K562 (cell line): ENCODE data around the gene MAD1L1. TPM values are rescaled to one million over a fixed set of nuclear protein-coding genes. Genes with fewer than 3 reads are reported as not detected.
A peak's percentile ranks its signal among the peaks of the same experiment; 100 is the strongest.

Source experiments
- ATAC-seq: fragments of 200-7000 bp; cut with Tn5 transposase; 3 replicates; pipeline ENCODE4 v1.9.1; 2020; ENCODE audit warnings: moderate library complexity
- BruUV-seq: library from RNA; stranded (reverse); fragments of 400-500 nt; replicated peaks from 2 replicates; lab custom pipeline; 2021; lab: Mats Ljungman, UMichigan
- CTCF ChIA-PET: fragments of 300-600 bp; formaldehyde crosslinking; extraction: SDS; loops from one replicate; lab custom pipeline; 2021; ENCODE audit warnings: low intra/inter-chr PET ratio; lab: Yijun Ruan, JAX
- POLR2A ChIA-PET: fragments of 300-600, 350-650 bp; sonication (Branson Sonifier 250); formaldehyde crosslinking; extraction: SDS; loops from one replicate; lab custom pipeline; 2021; ENCODE audit warnings: antibody characterized with exemption, inconsistent platforms; lab: Yijun Ruan, JAX
- DNase-seq, 4 experiments: peaks; one replicate each; pipeline versions ENCODE4 v3.0.0 to v3.0.0-alpha.2; 2011 to 2018; ENCODE audit warnings: low spot score in 3 of 4, mixed read lengths in 3 of 4; ENCODE audit errors: extremely low read depth in 1 of 4
- FAIRE-seq: peaks from 2 replicates; lab custom pipeline; 2011; peaks lifted over from hg19 to GRCh38; lab: Jason Lieb, UNC
- H2AFZ ChIP-seq: 2 replicates; pipeline ENCODE4 v1.6.0; 2011; ENCODE audit warnings: low read depth, low read length, control low read depth, inconsistent platforms
- H3K27ac ChIP-seq: fragments of 200-600 bp; 3 replicates; pipeline ENCODE4 v1.8.0; 2011; ENCODE audit warnings: low read depth, mild to moderate bottlenecking, control low read depth, inconsistent platforms, low read length, moderate library complexity, mixed read lengths; ENCODE audit errors: extremely low read depth
- H3K27me3 ChIP-seq, 2 experiments: fragments of 300-600 bp in 1 of 2; 2 replicates in 1 of 2; 3 replicates in 1 of 2; pipeline versions ENCODE4 v1.6.0 to v1.8.0; 2011; ENCODE audit warnings: inconsistent platforms in 2 of 2, low read length in 2 of 2, mild to moderate bottlenecking in 1 of 2, mixed read lengths in 1 of 2, moderate library complexity in 1 of 2; ENCODE audit not compliant: control insufficient read depth in 2 of 2, insufficient read depth in 2 of 2
- H3K36me3 ChIP-seq: fragments of 300-600 bp; 3 replicates; pipeline ENCODE4 v1.8.0; 2011; ENCODE audit warnings: mild to moderate bottlenecking, low read length, inconsistent platforms; ENCODE audit not compliant: control insufficient read depth, insufficient read depth
- H3K4me1 ChIP-seq, 2 experiments: fragments of 200-600 bp in 1 of 2; replicated peaks in 1 of 2; 2 replicates in 1 of 2; 3 replicates in 1 of 2; pipeline versions ENCODE4 v1.5.1 to v1.8.0; 2011; ENCODE audit warnings: inconsistent platforms in 2 of 2, low read length in 2 of 2, mild to moderate bottlenecking in 1 of 2, mixed read lengths in 1 of 2, moderate library complexity in 1 of 2; ENCODE audit not compliant: control insufficient read depth in 2 of 2, insufficient read depth in 2 of 2
- H3K4me2 ChIP-seq: 2 replicates; pipeline ENCODE4 v1.6.1; 2011; ENCODE audit warnings: low read length, control low read depth, inconsistent platforms, mixed read lengths; ENCODE audit not compliant: insufficient read depth
- H3K4me3 ChIP-seq: fragments of 200-600 bp; sonication (generic), shearing (Covaris generic); 2 replicates; pipeline ENCODE4 v1.5.1; 2016; ENCODE audit warnings: control low read depth, inconsistent platforms
- H3K79me2 ChIP-seq: fragments of 200-600 bp; 3 replicates; pipeline ENCODE4 v1.8.0; 2011; ENCODE audit warnings: low read length, inconsistent platforms; ENCODE audit not compliant: control insufficient read depth, insufficient read depth
- H3K9ac ChIP-seq, 2 experiments: 2 replicates each; pipeline versions ENCODE4 v1.6.0 to v1.6.1; 2011; ENCODE audit warnings: low read depth in 2 of 2, low read length in 2 of 2, control low read depth in 1 of 2, inconsistent platforms in 1 of 2, mild to moderate bottlenecking in 1 of 2, mixed read lengths in 1 of 2; ENCODE audit not compliant: insufficient read depth in 1 of 2
- H3K9me1 ChIP-seq: one replicate; pipeline ENCODE4 v1.6.0; 2011; ENCODE audit warnings: inconsistent platforms, mild to moderate bottlenecking, low read length, moderate library complexity; ENCODE audit not compliant: control insufficient read depth, insufficient read depth
- H3K9me3 ChIP-seq: replicated peaks from 2 replicates; pipeline ENCODE4 v1.5.1; 2011; ENCODE audit warnings: low read depth, low read length, inconsistent platforms; ENCODE audit not compliant: control insufficient read depth, insufficient read depth
- H4K20me1 ChIP-seq: replicated peaks from 2 replicates; pipeline ENCODE4 v1.6.1; 2011; ENCODE audit warnings: low read length, inconsistent platforms, mixed read lengths; ENCODE audit not compliant: control insufficient read depth, insufficient read depth
- CBX3 ChIP-seq, 2 experiments: IDR thresholded peaks; 1 replicate in 1 of 2; 2 replicates in 1 of 2; pipeline ENCODE4 v1.6.1; 2012; ENCODE audit warnings: inconsistent platforms in 2 of 2, low read length in 2 of 2, borderline replicate concordance in 1 of 2, control low read depth in 1 of 2
- DMBX1 ChIP-seq: fragments of 250-450 bp; sonication (Bioruptor Pico); IDR thresholded peaks from 2 replicates; pipeline ENCODE4 v1.8.0; 2022; ENCODE audit warnings: inconsistent platforms, mild to moderate bottlenecking, moderate library complexity, borderline replicate concordance
- GTF2A2 ChIP-seq: IDR thresholded peaks from 2 replicates; pipeline ENCODE4 v1.6.1; 2016; ENCODE audit warnings: mild to moderate bottlenecking, missing genetic modification characterization, missing compliant biosample characterization
- ZBTB7A ChIP-seq: IDR thresholded peaks from 2 replicates; pipeline ENCODE4 v1.6.1; 2011; ENCODE audit warnings: low read depth, mild to moderate bottlenecking, low read length, moderate library complexity, borderline replicate concordance; ENCODE audit not compliant: control insufficient read depth
- ZNF263 ChIP-seq: sonication (generic); formaldehyde crosslinking; IDR thresholded peaks from 2 replicates; pipeline ENCODE4 v1.8.0; 2022; ENCODE audit warnings: mild to moderate bottlenecking, missing genetic modification reagents, borderline replicate concordance
- ZNF561 ChIP-seq: fragments of 450-650 bp; formaldehyde crosslinking; conservative IDR thresholded peaks from 2 replicates; pipeline ENCODE4 v1.4.0; 2020; ENCODE audit warnings: mild to moderate bottlenecking, moderate library complexity
- WGBS: fragments of 100-300 bp; shearing (Covaris generic); methylation state at CpG from one replicate; pipeline ENCODE4 v1.1.6; 2016; ENCODE audit warnings: low coverage, mixed read lengths; ENCODE audit not compliant: insufficient coverage; ENCODE audit errors: missing lambda C conversion rate; 5-methylcytosine and 5-hydroxymethylcytosine counted together
- in situ Hi-C: fragments of 300-500 bp; cut with MboI; formaldehyde crosslinking; loops from 4 replicates; pipeline ENCODE4 v1.15.0; 2018; ENCODE audit warnings: inconsistent platforms, mixed read lengths
- intact Hi-C: fragments of 100-400 bp; cut with micrococcal nuclease; formaldehyde crosslinking; loops from 2 replicates; pipeline ENCODE4 v1.14.2; 2022
- polyA plus RNA-seq, 8 experiments: library from polyadenylated mRNA; depleted of rRNA in 4 of 8; stranded (reverse) in 5 of 8; unstranded in 3 of 8; fragments of >200 nt; fragmentation: Nextera tagmentation in 2 of 8; fragmentation: Illumina TruSeq in 1 of 8; extraction: Ambion mirVana in 2 of 8; extraction: Trizol in 1 of 8; gene quantifications; 2 replicates each; pipeline versions ENCODE4 v1.2.1 to v1.2.3, GENCODE V29; 2011 to 2014; ENCODE audit warnings: inconsistent platforms in 1 of 8, missing spikeins in 1 of 8
- total RNA-seq, 7 experiments: library from RNA; depleted of rRNA in 6 of 7; stranded (reverse); fragments of >200 nt in 6 of 7; fragmentation: Illumina TruSeq in 2 of 7; extraction: Trizol in 2 of 7; gene quantifications; 2 replicates each; pipeline versions ENCODE4 v1.2.1 to v1.2.3, GENCODE V29; 2011 to 2021; ENCODE audit warnings: low replicate concordance in 1 of 7
- TF ChIP-seq, protein P1 (sequence below): sonication (generic); formaldehyde crosslinking; IDR thresholded peaks from 2 replicates; pipeline ENCODE4 v1.8.0; 2022; ENCODE audit warnings: mild to moderate bottlenecking, missing genetic modification reagents
- TF ChIP-seq, protein P2 (sequence below), 2 experiments: fragments of 450-650 bp; IDR thresholded peaks; 2 replicates each; pipeline ENCODE4 v1.6.1; 2016; ENCODE audit warnings: mild to moderate bottlenecking in 2 of 2, borderline replicate concordance in 1 of 2, low read depth in 1 of 2, moderate library complexity in 1 of 2
- TF ChIP-seq, protein P3 (sequence below): fragments of 250-450 bp; sonication (Bioruptor Pico); IDR thresholded peaks from 2 replicates; pipeline ENCODE4 v1.9.0; 2021; ENCODE audit warnings: mild to moderate bottlenecking, inconsistent platforms

Gene MAD1L1
- total and polyA plus RNA-seq, 9 of the 15 experiments (the other 6 are each of a cell fraction or from before 2014, with no cell fraction given), result 1.7 to 89.7 (median 18.0) TPM

DNA sequence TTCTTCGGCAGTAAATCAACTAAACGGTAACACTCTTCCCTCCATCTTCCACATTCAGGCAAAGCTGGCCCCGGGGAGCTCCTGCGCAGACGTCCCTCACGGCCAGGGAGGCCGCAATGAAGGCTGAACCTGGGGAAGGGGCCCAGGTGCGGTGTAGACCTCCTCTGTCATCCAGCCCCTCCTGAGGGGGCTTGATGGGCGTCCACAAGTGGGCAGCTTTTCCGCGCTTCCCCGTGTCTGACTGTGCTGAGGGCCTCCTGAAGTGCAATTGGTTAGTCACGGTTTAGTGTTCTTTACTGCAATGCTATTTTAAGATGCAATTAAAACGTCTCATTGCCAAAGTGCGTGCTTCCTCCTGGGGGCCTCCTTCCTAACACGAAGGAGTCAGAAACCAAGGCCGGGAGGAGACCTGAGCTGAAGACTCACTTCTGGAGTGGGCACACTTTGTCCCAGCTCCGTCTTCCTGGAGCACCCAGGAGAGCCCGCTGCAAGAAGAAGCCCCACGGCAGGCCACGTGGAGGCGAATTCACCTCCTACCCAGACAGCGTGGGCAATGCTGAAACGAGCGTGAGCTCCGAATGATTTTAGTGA, 389.4 kb downstream of the MAD1L1 start:
- Histone ChIP-seq H3K36me3 (peaks cover 17% of the 10 kb centered on the region; the same call in 2 of the 3 replicates), H3K4me1 (peaks cover 0 to 68% of the 10 kb centered on the region in 2 experiments; a peak in 2 of 5 replicates), H3K9me1 (no peaks in the 10 kb centered on the region), H3K79me2 (no peaks in the 10 kb centered on the region; the same call in 2 of the 3 replicates), H3K9ac (peak overlapping the region in 1 of 2 experiments; percentile 74; a peak in 1 of 4 replicates), H3K27ac (no peak overlapping the region), H2AFZ (no peak overlapping the region), H3K4me3 (no peak overlapping the region), H3K9me3 (no peaks in the 10 kb centered on the region), H3K4me2 (no peak overlapping the region), H4K20me1 (0 out of 2 replicates have a peak, but pooled peaks cover 3% of the 10 kb centered on the region), H3K27me3 (no peaks in the 10 kb centered on the region)
- CTCF ChIA-PET, result no interaction called here
- no peak for DNase-seq
- BruUV-seq, result no TSS peak
- intact Hi-C loops (no loop called here), in situ Hi-C loops (no loop called here)
- no peak for FAIRE-seq
- WGBS, result 90% methylated on average over 21 of the region's 26 CpGs
- POLR2A ChIA-PET, result interaction anchor here (1.0 to 2.6 kb wide), 2 partner anchors 12 to 14 kb away, joined by 3 to 11 read pairs; no protein-coding TSS in a partner anchor
- ATAC-seq, result no peak
- TF ChIP-seq, protein P1, sequence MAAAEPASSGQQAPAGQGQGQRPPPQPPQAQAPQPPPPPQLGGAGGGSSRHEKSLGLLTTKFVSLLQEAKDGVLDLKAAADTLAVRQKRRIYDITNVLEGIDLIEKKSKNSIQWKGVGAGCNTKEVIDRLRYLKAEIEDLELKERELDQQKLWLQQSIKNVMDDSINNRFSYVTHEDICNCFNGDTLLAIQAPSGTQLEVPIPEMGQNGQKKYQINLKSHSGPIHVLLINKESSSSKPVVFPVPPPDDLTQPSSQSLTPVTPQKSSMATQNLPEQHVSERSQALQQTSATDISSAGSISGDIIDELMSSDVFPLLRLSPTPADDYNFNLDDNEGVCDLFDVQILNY (CRISPR knock-in tag), result no peak
- TF ChIP-seq ZBTB7A (no peak), GTF2A2 (no peak), ZNF263 (no peak), CBX3 (IDR thresholded peaks at IDR 0.05; ENCODE audit: borderline replicate concordance in 1 of 2, low read length in 2 of 2) (no peak), ZNF561 (CRISPR knock-in tag) (no peak), DMBX1 (CRISPR knock-in tag) (no peak)
- TF ChIP-seq, protein P2, sequence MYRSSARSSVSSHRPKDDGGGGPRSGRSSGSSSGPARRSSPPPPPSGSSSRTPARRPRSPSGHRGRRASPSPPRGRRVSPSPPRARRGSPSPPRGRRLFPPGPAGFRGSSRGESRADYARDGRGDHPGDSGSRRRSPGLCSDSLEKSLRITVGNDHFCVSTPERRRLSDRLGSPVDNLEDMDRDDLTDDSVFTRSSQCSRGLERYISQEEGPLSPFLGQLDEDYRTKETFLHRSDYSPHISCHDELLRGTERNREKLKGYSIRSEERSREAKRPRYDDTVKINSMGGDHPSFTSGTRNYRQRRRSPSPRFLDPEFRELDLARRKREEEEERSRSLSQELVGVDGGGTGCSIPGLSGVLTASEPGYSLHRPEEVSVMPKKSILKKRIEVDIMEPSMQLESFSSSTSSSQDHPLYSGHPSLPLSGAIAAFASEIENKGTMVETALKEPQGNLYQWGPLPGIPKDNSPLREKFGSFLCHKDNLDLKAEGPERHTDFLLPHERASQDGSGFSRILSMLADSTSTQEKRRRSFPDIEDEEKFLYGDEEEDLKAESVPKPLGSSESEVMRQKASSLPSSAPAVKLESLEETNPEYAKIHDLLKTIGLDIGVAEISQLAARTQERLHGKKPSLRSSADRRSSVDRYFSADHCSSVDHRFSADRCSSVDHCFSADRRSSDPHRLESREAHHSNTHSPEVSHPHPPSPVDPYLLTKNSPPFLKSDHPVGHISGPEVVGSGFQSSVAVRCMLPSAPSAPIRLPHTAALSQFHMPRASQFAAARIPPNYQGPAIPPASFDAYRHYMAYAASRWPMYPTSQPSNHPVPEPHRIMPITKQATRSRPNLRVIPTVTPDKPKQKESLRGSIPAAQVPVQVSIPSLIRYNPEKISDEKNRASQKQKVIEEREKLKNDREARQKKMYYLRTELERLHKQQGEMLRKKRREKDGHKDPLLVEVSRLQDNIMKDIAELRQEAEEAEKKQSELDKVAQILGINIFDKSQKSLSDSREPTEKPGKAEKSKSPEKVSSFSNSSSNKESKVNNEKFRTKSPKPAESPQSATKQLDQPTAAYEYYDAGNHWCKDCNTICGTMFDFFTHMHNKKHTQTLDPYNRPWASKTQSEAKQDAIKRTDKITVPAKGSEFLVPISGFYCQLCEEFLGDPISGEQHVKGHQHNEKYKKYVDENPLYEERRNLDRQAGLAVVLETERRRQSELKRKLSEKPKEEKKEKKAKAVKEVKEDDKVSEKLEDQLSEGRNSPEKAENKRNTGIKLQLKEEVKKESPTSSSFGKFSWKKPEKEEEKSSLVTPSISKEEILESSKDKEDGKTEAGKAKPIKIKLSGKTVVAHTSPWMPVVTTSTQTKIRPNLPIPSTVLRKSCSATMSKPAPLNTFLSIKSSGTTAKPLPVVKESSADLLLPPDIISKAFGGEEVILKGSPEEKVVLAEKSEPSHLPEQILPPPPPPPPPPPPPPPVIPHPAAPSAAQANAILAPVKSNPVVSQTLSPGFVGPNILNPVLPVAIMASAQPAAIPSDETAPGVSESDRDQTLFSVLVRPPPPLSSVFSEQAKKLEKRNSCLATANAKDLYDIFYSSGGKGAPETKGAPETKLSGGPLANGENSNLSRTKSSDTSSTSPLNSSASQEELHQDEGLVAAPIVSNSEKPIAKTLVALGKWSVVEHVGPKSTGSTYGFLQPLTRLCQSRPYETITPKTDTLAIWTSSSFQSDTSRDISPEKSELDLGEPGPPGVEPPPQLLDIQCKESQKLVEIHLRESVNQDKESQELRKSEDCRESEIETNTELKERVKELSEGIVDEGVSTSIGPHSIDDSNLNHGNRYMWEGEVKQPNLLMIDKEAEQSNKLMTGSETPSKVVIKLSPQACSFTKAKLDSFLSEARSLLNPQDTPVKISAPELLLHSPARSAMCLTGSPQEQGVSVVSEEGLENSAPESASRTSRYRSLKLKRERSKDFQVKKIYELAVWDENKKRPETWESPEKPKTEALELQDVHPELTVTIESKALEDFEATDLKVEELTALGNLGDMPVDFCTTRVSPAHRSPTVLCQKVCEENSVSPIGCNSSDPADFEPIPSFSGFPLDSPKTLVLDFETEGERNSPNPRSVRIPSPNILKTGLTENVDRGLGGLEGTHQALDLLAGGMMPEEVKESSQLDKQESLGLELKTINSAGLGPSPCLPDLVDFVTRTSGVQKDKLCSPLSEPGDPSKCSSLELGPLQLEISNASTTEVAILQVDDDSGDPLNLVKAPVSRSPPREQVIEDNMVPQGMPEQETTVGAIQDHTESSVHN (IDR thresholded peaks at IDR 0.05; ENCODE audit: borderline replicate concordance in 1 of 2, low read depth in 1 of 2), result no peak
- TF ChIP-seq, protein P3, sequence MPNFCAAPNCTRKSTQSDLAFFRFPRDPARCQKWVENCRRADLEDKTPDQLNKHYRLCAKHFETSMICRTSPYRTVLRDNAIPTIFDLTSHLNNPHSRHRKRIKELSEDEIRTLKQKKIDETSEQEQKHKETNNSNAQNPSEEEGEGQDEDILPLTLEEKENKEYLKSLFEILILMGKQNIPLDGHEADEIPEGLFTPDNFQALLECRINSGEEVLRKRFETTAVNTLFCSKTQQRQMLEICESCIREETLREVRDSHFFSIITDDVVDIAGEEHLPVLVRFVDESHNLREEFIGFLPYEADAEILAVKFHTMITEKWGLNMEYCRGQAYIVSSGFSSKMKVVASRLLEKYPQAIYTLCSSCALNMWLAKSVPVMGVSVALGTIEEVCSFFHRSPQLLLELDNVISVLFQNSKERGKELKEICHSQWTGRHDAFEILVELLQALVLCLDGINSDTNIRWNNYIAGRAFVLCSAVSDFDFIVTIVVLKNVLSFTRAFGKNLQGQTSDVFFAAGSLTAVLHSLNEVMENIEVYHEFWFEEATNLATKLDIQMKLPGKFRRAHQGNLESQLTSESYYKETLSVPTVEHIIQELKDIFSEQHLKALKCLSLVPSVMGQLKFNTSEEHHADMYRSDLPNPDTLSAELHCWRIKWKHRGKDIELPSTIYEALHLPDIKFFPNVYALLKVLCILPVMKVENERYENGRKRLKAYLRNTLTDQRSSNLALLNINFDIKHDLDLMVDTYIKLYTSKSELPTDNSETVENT (CRISPR knock-in tag), result no peak
